WTC11 (cell line): ENCODE data around the gene KRT16.

Experiments
- AR ChIP-seq: fragments of 250-450 bp; sonication (Bioruptor Pico); IDR thresholded peaks from 2 replicates; pipeline ENCODE4 v1.9.0; 2021; ENCODE audit warnings: mild to moderate bottlenecking
- ATF3 ChIP-seq: sonication (generic); formaldehyde crosslinking; conservative IDR thresholded peaks from 2 replicates; pipeline ENCODE4 v1.8.1; 2022; ENCODE audit warnings: mild to moderate bottlenecking, missing genetic modification reagents
- CTCF ChIP-seq: fragments of 200-600 bp; IDR thresholded peaks from 2 replicates; pipeline ENCODE4 v1.8.0; 2022; ENCODE audit warnings: antibody characterized with exemption
- E2F1 ChIP-seq: sonication (generic); formaldehyde crosslinking; IDR thresholded peaks from 2 replicates; pipeline ENCODE4 v1.8.0; 2022; ENCODE audit warnings: mild to moderate bottlenecking, missing genetic modification reagents
- E2F5 ChIP-seq: sonication (generic); formaldehyde crosslinking; IDR thresholded peaks from 2 replicates; pipeline ENCODE4 v1.8.1; 2022; ENCODE audit warnings: mild to moderate bottlenecking, moderate library complexity, missing genetic modification reagents
- ELF4 ChIP-seq: sonication (generic); formaldehyde crosslinking; IDR thresholded peaks from 2 replicates; pipeline ENCODE4 v1.8.1; 2022; ENCODE audit warnings: low read depth, mild to moderate bottlenecking, moderate library complexity, missing genetic modification reagents
- GRHL2 ChIP-seq: fragments of 250-450 bp; sonication (Bioruptor Pico); IDR thresholded peaks from 2 replicates; pipeline ENCODE4 v1.8.0; 2022; ENCODE audit warnings: mild to moderate bottlenecking, moderate library complexity; ENCODE audit not compliant: insufficient replicate concordance, severe bottlenecking
- MAX ChIP-seq: sonication (generic); formaldehyde crosslinking; IDR thresholded peaks from 2 replicates; pipeline ENCODE4 v1.8.0; 2022; ENCODE audit warnings: mild to moderate bottlenecking, missing genetic modification reagents
- NR3C1 ChIP-seq: sonication (generic); formaldehyde crosslinking; conservative IDR thresholded peaks from 2 replicates; pipeline ENCODE4 v1.8.1; 2023; ENCODE audit warnings: low read depth, mild to moderate bottlenecking, missing genetic modification reagents
- TEAD4 ChIP-seq: sonication (generic); formaldehyde crosslinking; IDR thresholded peaks from 2 replicates; pipeline ENCODE4 v1.8.0; 2022; ENCODE audit warnings: mild to moderate bottlenecking, missing genetic modification reagents
- TP53 ChIP-seq: sonication (generic); formaldehyde crosslinking; IDR thresholded peaks from 2 replicates; pipeline ENCODE4 v1.8.1; 2023; ENCODE audit warnings: mild to moderate bottlenecking, missing genetic modification reagents
- USF1 ChIP-seq: sonication (generic); formaldehyde crosslinking; IDR thresholded peaks from 2 replicates; pipeline ENCODE4 v1.8.0; 2022; ENCODE audit warnings: mild to moderate bottlenecking, missing genetic modification reagents
- ZNF512 ChIP-seq: sonication (generic); formaldehyde crosslinking; IDR thresholded peaks from 2 replicates; pipeline ENCODE4 v1.8.1; 2022; ENCODE audit warnings: missing genetic modification reagents, borderline replicate concordance

GRCh38 chr17:41634639-41635038 is 22.1 kb upstream of the KRT16 start:
- TF ChIP-seq CTCF (no peak), TP53 (no peak), E2F5 (CRISPR knock-in tag) (no peak), ELF4 (no peak), NR3C1 (CRISPR knock-in tag) (no peak), TEAD4 (no peak), ATF3 (no peak), GRHL2 (no peak), USF1 (CRISPR knock-in tag) (no peak), MAX (no peak), AR (CRISPR knock-in tag) (no peak), E2F1 (CRISPR knock-in tag) (no peak), ZNF512 (CRISPR knock-in tag) (no peak)
